Liver (tissue), 3 donors: ENCODE measurements around the gene WNT3A.

Source experiments
- CTCF ChIP-seq: fragments of 150-350 bp; IDR thresholded peaks from 2 replicates; pipeline ENCODE4 v1.5.1; 2017; ENCODE audit warnings: improper control_type of control experiment, low read depth, low read length; ENCODE audit not compliant: missing input control
- FOXA1 ChIP-seq: IDR thresholded peaks from 2 replicates; pipeline ENCODE4 v1.6.1; 2016; ENCODE audit warnings: antibody characterized with exemption
- JUND ChIP-seq, 2 donors: IDR thresholded peaks; 2 replicates each; pipeline ENCODE4 v1.6.1; 2016; ENCODE audit warnings: antibody characterized with exemption in 2 of 2
- RAD21 ChIP-seq, 2 donors: IDR thresholded peaks; 2 replicates each; pipeline ENCODE4 v1.6.1; 2016; ENCODE audit warnings: antibody characterized with exemption in 2 of 2, mild to moderate bottlenecking in 2 of 2
- SP1 ChIP-seq: IDR thresholded peaks from 2 replicates; pipeline ENCODE4 v1.6.1; 2018; ENCODE audit warnings: antibody characterized with exemption, mild to moderate bottlenecking
- YY1 ChIP-seq: IDR thresholded peaks from 2 replicates; pipeline ENCODE4 v1.6.1; 2016; ENCODE audit warnings: antibody characterized with exemption, mild to moderate bottlenecking
- donor health status: healthy.
- donor health status: healthy.

- TF ChIP-seq CTCF (no peak), RAD21 (IDR thresholded peaks at IDR 0.05) (no peak), SP1 (no peak), YY1 (no peak), JUND (IDR thresholded peaks at IDR 0.05) (no peak), FOXA1 (no peak)
These were observed 8.7 kb downstream of the WNT3A start for GRCh38 chr1:228015276-228016180.
